SK-N-MC (cell line): ENCODE results near the gene EPHB3.
A peak's percentile ranks its signal among the peaks of the same experiment; 100 is the strongest.

Experiments used
- EZH2 ChIP-seq: fragments of 200-600 bp; sonication (generic); IDR thresholded peaks from one replicate; pipeline ENCODE4 v1.6.1; 2017; ENCODE audit warnings: antibody characterized with exemption
- FOXP2 ChIP-seq: optimal IDR thresholded peaks from 2 replicates; pipeline ENCODE3; 2011; ENCODE audit warnings: mild to moderate bottlenecking, moderate library complexity; ENCODE audit not compliant: insufficient read depth; ENCODE audit errors: extremely low read length, control extremely low read depth
- POLR2AphosphoS5 ChIP-seq: IDR thresholded peaks from 2 replicates; pipeline ENCODE4 v1.6.1; 2012; ENCODE audit warnings: mild to moderate bottlenecking, low read depth, low read length, borderline replicate concordance

DNA sequence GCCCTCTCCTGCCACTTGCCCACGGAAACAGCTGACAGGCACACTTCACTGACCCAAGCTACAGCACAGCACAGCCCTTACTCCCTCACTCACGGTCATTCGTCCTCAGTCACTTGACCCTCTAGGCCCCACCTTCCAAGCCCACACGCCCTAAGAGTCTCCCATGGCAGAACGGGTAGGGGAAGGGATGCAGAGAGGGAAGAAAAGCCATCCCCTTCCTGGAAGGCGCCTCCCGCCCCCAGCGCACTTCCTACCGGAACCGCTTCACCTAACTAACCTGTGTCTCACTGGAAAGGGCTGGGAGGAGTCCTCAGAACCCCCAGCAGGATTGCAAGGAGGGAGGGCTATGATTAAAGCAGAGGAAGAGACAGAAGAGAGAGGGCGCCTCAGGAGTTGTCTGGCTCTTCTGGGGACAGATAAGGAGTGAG, 22.9 kb downstream of the EPHB3 start:
- TF ChIP-seq POLR2AphosphoS5, result peak; percentile 7; the same call in 1 of the 2 replicates
- no peak for TF ChIP-seq EZH2
- peak; percentile 9 for TF ChIP-seq FOXP2
